Activated CD4-positive, alpha-beta T cell treated with anti-CD3 and anti-CD28 coated beads for 4 hours (primary cell): Measurements from ENCODE around the gene TARS3.
"Not testable (repeated sequence)": the region's sequence is repeated elsewhere in the genome, so short reads cannot be mapped to it uniquely, and the experiment has no call there.

ENCODE experiments used
- DNase-seq, 2 donors: peaks; one replicate each; pipeline ENCODE4 v3.0.0-alpha.2; 2020

TARS3 gene

DNA sequence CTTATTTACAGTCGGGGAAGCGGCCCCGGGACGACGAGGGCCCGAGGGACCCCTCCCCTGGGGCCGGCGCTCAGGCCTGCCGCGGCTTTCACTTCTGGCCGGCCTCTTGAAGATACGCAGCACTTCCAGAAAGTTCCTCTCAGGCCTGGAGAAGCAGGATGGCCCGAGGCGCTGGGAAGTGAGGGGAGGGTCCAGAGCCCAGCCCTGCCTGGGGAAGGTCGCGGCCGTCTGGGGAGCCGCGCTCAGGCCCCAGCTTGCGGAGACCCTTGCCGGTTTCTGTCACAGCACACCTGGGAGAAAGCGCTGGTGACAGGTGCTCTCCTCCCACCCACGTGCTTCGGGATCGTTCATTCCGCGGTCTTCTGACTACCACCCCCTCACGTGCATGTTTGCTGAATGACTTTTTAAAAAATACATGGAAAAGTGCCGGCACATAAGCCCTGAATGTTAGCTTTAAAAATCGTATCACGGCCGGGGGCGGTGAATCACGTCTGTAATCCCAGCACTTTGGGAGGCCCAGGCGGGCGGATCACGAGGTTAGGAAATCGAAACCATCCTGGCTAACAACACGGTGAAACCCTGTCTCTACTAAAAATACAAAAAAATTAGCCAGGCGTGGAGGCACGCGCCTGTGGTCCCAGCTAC is 71.4 kb downstream of the TARS3 start:
- DNase-seq: peak; percentile 26 to 29

DNA sequence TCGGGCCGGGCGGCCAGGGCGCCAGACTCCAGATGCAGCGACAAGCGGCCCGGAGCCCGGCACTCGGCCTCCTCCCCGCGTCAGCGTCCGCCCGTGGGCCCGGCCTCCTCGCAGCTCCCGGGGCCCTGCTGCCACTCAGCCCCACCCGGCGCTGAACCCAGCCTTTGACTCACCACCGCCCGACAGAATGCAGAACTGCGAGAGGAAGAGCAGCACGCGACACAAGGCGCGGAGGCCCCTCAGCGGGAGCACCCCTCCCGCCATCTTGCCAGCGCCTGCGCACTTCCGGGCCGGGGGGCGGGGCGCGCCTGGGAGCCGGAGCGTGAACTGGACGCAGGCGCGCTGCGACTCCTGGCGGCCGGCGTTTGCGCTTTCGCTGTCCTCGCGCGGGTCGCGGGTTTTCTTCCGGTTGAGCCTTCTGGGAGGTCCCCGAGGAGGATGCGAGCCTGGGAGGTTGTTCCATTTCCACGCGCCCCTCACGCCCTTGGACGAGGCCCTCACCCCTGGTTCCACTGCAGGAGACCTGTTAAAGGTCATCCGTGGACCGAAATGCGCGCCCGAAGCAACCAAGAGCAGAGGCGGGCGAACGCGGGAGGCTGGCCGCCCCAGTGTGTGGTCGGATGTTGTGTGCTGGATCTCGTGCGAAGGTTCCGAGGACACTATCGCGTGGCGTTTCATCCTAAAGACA is 72.0 kb downstream of the TARS3 start, which contains the start of gene TM2D3:
Gene TM2D3 (minus strand): TSS at position 284 of the 688 bp plus-strand sequence. CDS start 20 bp downstream, at position 264.
- peak; percentile 93 to 94 for DNase-seq

- no peak for DNase-seq
Measured at GRCh38 chr15:101651554-101652097, 72.6 kb downstream of the TARS3 start.

GRCh38 chr15:101650145-101650544 is 74.1 kb downstream of the TARS3 start:
- DNase-seq: no peak

DNA sequence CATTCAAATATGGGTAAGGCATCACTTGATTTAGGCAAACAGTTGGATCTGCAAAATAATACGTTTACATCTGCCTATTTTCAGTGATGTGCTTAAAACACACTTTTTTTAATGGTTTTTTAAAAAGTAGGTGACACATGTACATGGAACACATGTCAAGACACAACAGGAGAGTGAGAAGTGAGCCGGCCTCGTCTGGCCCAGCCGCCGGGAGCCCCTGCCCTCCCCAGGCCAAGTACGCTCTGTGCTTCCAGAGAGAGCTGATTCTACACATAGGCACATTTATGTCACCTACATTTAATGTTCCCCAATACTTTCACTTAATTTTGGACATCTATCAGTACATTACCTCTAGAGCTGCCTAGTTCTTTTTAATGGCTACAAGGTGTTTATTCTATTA is 75.9 kb downstream of the TARS3 start:
- DNase-seq: no peak

DNA sequence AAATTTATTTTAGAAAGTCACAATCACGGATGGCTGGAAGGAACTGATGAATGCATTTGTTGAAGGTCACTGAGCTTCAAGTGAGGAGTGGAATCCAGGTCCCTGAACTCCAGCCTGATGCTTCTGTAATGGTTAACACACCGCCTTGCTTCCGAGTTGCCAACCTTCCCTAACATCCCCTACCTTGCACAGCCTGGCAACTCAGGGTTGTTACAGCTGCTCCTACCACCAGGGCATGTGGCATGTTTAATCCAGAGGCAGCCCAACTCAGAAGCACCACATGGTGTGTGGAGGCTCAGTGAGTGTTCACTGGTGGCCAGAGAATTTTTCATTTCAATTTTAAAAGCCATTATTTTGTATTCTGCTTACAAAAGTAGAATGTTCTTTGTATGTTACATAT is 77.0 kb downstream of the TARS3 start:
- DNase-seq: no peak

DNA sequence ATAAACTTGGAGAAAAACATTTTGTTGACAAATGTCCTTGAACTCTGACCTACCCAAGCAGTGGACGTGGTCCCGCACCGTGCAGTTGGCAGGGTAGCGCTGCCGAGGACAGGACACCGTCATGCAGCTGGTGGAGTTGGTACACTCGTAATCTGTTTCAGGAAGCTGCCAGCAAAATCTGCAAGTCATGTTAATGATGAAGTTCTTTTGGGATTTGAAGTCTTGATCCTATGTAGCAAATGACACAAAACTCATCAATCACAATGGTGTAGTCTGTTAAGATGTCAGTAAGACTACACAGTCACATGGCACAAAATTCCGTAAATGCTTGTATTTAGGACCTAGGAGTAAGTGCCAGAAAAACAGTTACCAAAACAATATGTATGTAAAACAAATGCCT is 77.6 kb downstream of the TARS3 start:
- no peak for DNase-seq

GRCh38 chr15:101642361-101642760 is 81.9 kb downstream of the TARS3 start:
- no peak for DNase-seq

DNA sequence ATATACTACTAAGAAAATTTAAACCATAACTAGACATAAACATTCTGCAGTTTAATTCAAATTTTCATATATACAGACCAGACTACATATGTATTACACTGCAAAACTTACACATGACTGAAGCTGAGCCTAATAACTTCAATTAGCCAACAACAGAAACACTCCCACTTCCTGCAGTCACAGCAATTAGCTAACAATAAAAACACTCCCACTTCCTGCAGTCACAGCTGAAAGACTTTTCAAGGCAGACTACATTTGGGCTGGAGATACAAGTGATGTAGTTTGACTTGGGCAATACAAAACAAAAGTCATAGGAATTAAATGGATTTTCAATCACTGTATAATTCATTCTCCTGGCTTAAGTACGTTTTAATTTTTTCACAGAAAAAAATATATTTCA is 82.4 kb downstream of the TARS3 start:
- DNase-seq: no peak

- DNase-seq: peak; percentile 52 to 73
Measured at GRCh38 chr15:101641129-101641764, 83.0 kb downstream of the TARS3 start.

DNA sequence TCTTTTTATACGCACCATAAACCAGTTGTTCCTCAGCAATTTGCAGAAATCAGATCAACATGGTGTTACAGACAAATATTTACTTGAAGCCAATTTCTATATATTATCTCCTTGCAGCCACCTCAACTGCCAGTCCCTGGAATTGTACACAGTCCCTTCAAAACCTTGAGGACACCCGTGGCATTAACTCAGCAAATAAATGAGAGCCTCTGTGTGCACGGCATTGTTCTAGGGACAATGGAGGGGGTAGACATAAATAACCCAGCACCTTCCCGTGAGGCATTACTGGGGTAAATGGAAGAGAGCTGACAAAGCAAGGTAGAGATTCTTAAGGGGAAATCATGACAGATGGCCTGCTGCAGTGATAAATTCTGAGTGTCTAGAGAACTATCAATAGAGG is 84.6 kb downstream of the TARS3 start:
- no peak for DNase-seq

- DNase-seq: no peak
Measured at GRCh38 chr15:101637919-101638318, 86.4 kb downstream of the TARS3 start.

DNA sequence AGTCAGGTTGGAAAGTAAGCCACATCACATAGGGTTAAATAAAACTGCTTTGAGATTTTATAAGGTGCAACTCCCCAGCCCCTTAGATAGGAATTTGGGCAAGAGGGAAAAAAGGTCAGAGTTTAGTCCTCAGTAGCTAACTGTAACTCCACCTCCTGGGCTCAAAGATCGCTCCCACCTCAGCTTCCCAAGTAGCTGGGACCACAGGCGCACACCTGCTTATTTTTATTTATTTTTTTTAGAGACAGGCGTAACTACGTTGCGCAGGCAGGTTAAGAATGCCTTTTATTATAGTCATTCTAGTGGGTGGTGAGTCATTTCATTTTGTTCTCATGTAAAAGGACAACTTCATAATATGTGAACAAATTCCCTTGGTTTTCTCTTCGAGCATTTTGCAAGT is 86.8 kb downstream of the TARS3 start:
- DNase-seq: no peak

DNA sequence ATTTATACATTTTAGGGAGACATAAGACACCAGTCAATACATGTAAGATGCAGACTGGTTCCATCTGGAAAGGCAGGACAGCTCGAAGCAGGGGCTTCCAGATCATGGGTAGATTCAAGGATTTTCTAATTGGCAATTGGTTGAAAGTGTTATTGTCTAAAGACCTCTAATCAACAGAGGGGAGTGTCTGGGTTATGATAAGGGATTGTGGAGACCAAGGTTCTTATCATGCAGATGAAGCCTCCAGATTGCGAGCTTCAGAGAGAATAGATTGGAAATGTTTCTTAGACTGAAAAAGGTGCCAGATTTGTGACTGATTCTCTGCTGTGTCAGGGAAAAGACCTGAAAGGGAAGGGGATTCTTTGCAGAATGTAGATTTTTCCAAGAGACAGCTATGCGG is 87.2 kb downstream of the TARS3 start:
- no peak for DNase-seq

GRCh38 chr15:101635944-101636727 is 88.1 kb downstream of the TARS3 start:
- DNase-seq: no peak

DNA sequence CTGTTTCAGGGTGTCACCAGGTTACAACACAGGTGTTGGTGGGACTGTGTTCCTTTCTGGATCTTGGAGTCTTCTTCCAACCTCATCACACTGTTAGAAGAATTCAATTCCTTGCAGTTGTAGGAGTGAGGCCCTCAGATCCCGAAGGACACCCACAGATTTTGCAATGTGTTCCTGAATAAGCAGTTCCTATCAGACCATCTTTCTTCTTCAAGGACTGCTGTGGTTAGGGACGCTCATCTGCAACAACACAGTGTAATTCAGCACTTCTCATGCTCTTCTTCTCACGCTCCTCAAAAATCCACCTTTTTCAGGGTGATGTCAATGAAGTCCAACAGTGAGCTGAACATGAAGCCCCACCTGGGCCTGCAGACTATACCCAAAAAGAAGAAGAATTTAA is 90.9 kb downstream of the TARS3 start:
- no peak for DNase-seq

DNA sequence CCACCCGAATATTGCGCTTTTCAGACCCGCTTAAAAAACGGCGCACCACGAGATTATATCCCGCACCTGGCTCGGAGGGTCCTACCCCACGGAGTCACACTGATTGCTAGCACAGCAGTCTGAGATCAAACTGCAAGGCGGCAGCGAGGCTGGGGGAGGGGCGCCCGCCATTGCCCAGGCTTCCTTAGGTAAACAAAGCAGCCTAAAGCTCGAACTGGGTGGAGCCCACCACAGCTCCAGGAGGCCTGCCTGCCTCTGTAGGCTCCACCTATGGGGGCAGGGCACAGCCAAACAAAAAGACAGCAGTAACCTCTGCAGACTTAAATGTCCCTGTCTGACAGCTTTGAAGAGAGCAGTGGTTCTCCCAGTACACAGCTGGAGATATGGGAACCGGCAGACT is 97.5 kb downstream of the TARS3 start:
- not testable (repeated sequence) for DNase-seq

DNA sequence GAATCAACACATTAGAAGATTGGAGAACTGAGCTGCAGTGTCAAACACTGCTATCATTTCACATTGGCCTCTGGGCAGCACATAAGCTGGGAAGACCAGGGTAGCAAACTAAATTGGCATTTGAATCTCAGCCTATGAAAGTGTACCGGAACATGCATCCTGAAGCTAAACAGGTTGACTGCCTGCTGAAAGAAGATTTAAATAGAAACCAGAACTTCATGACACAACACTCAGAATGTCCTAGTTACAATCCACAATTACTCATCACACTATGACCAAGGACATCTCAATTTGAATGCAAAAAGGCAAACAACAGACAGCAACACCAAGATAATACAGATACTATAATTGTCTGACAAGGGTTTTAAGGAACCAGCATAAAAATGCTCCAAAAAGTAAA is 98.3 kb downstream of the TARS3 start:
- no peak for DNase-seq

GRCh38 chr15:101625184-101625583 is 99.1 kb downstream of the TARS3 start:
- DNase-seq: no peak

DNA sequence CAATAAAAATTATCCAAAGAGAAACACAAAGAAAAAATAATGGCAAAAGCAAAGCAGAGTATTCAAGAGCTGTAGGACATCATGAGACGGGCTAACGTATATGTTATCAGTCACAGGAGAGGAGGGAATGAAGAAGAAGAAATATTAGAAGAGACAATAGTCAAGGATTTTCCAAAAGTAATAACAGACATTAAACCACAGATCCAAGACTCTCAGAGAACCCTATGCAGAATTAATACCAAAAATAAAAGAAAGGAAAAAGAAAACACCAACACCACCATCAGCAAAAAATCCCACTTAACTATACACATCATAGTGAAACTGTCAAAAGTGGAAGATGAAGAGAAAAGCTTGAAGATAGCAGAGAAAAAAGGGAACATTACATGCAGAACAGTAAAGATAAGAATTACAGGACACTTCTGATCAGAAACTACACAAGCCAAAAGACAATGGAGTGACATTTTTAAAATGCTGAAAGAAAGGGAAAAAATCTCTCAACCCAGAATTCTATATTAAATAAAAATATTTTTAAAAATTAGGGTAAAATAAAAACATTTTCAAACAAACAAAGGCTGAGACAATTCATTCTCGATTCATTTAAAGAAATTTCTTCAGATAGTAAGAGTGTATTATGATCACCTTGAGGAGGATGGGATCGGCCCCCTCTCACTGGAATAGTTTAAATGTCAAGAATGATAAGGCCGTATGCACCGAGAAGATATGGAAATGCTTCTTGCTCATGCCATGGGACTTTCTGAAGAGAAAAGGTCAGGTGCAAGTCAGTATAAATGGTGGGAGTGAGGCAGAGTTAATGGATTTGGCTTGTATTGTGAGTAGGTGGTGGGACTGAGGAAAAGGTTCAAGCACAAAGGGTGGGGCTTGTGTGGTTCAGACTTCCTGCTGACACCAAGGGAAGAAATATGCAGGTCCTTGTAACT is 100.6 kb downstream of the TARS3 start:
- DNase-seq: no peak

- no peak for DNase-seq
Measured at GRCh38 chr15:101621961-101622360, 102.3 kb downstream of the TARS3 start.

- DNase-seq: no peak
Measured at GRCh38 chr15:101620671-101621070, 103.6 kb downstream of the TARS3 start.
